Spleen (tissue), 13 donors: ENCODE data around the gene VPS8. TPM values are rescaled to one million over a fixed set of nuclear protein-coding genes. Genes with fewer than 3 reads are reported as not detected.

Experiments
- DNase-seq: peaks from one replicate; pipeline ENCODE4 v3.0.0-alpha.2; 2020
- H3K27ac ChIP-seq, 8 donors: fragments of 200-600 bp; sonication (generic) in 7 of 8; 1 replicate in 4 of 8; 2 replicates in 4 of 8; pipeline versions ENCODE4 v1.5.0 to v1.8.0; 2016 to 2021; ENCODE audit warnings: inconsistent platforms in 4 of 8, mild to moderate bottlenecking in 4 of 8, moderate library complexity in 1 of 8
- H3K27me3 ChIP-seq, 7 donors: fragments of 200-600 bp; sonication (generic) in 6 of 7; replicated peaks in 1 of 7; 1 replicate in 4 of 7; 2 replicates in 3 of 7; pipeline versions ENCODE4 v1.5.0 to v1.8.0; 2016 to 2021; ENCODE audit warnings: inconsistent platforms in 3 of 7, mild to moderate bottlenecking in 1 of 7
- H3K36me3 ChIP-seq, 6 donors: fragments of 200-600 bp; sonication (generic) in 5 of 6; 1 replicate in 4 of 6; 2 replicates in 2 of 6; pipeline versions ENCODE4 v1.5.0 to v1.8.0; 2016 to 2021; ENCODE audit warnings: inconsistent platforms in 2 of 6
- H3K4me1 ChIP-seq, 6 donors: fragments of 200-600 bp; sonication (generic) in 5 of 6; 1 replicate in 3 of 6; 2 replicates in 3 of 6; pipeline versions ENCODE4 v1.5.0 to v1.8.0; 2016 to 2021; ENCODE audit warnings: inconsistent platforms in 3 of 6
- H3K4me3 ChIP-seq, 8 donors: fragments of 200-600 bp; sonication (generic) in 7 of 8; 1 replicate in 4 of 8; 2 replicates in 4 of 8; pipeline versions ENCODE4 v1.5.0 to v1.8.0; 2016 to 2021; ENCODE audit warnings: inconsistent platforms in 4 of 8, mild to moderate bottlenecking in 4 of 8, moderate library complexity in 2 of 8
- H3K9me3 ChIP-seq, 8 donors: fragments of 200-600 bp; sonication (generic) in 7 of 8; 1 replicate in 4 of 8; 2 replicates in 4 of 8; pipeline versions ENCODE4 v1.5.0 to v1.8.0; 2016 to 2021; ENCODE audit warnings: inconsistent platforms in 4 of 8
- CTCF ChIP-seq, 11 experiments: fragments of 200-600 bp in 7 of 11; fragments of 450-650 bp in 4 of 11; sonication (generic) in 4 of 11; IDR thresholded peaks in 8 of 11; conservative IDR thresholded peaks in 3 of 11; 1 replicate in 7 of 11; 2 replicates in 4 of 11; pipeline versions ENCODE4 v1.4.0 to v1.8.0; 2016 to 2021; ENCODE audit warnings: antibody characterized with exemption in 11 of 11, inconsistent platforms in 4 of 11, mild to moderate bottlenecking in 1 of 11
- POLR2A ChIP-seq, 3 donors: fragments of 450-650 bp; IDR thresholded peaks; one replicate each; pipeline ENCODE4 v1.5.1; 2017; ENCODE audit warnings: antibody characterized with exemption in 3 of 3, mild to moderate bottlenecking in 1 of 3
- POLR2AphosphoS5 ChIP-seq, 3 donors: sonication (generic); formaldehyde crosslinking; IDR thresholded peaks; one replicate each; pipeline ENCODE4 v1.5.1; 2017; ENCODE audit warnings: antibody characterized with exemption in 3 of 3
- WGBS, 5 donors: extraction: QIAGEN DNeasy Blood & Tissue Kit in 3 of 5; methylation state at CpG; one replicate each; pipeline versions ENCODE4 v1.1.5 to v1.1.7; 2013 to 2018; 5-methylcytosine and 5-hydroxymethylcytosine counted together
- intact Hi-C: fragments of 100-400 bp; cut with DNase I; formaldehyde crosslinking; loops from one replicate; pipeline ENCODE4 v1.15.0; 2023; ENCODE audit warnings: low total_unique reads
- long read RNA-seq, 2 donors: transcript quantifications; one replicate each; lab custom pipeline, GENCODE V29; 2026
- polyA plus RNA-seq, 3 donors: library from polyadenylated mRNA; stranded (reverse); fragments of 200-250 nt; gene quantifications; one replicate each; pipeline ENCODE4 v1.2.1, GENCODE V29; 2013
- total RNA-seq, 7 donors: library from RNA; depleted of rRNA in 3 of 7; stranded (reverse); fragments of >200 nt in 3 of 7; fragmentation: NEBNext Ultra II Directional in 4 of 7; extraction: Animal tissue kit (Norgen Biotek cat#: 25700) in 4 of 7; gene quantifications; one replicate each; pipeline versions ENCODE4 v1.1.0 to v1.2.1, GENCODE V29; 2016 to 2021
- donor health status: healthy with polysubstance abuse.
- donor health status: DM: no; HTN: no; CAD: no; lungs with moderate emphysema.
- donor health status: DM: no; HTN: no; CAD: no.
- donor health status: Bipolar disorder and iron deficiency.
- donor health status: healthy.
- donor health status: DM: no; HTN: no; CAD: no.
- donor health status: DM: yes; HTN: yes; CAD: no.

The VPS8 gene
- total RNA-seq (100 to 1,000 TPM in 5 of 7 donors, 10 to 100 TPM in 2; 88.6 to 169 (median 109) TPM), polyA plus RNA-seq (10 to 100 TPM in 2 of 3 donors, 1 to 10 TPM in 1; 9.1 to 12.0 (median 11.6) TPM)
- long read RNA-seq, donor 1, partial matches to known transcripts = 0 of 1 reads
- long read RNA-seq, donor 1, other reads (novel, unspliced or antisense) = 0 of 1 reads
- long read RNA-seq, donor 2, partial matches to known transcripts = 0 of 1 reads
- long read RNA-seq, donor 2, other reads (novel, unspliced or antisense) = 0 of 1 reads

- 0 to 1% (median 0%) methylated on average over 49 to 50 of the region's 50 CpGs for WGBS, 5 donors
- intact Hi-C loops = no loop called here
These were observed at the start of gene VPS8 for GRCh38 chr3:184811999-184812661. Gene VPS8 (plus strand): TSS chr3:184812166. CDS start chr3:184824633, 12,467 bp downstream.

GRCh38 chr3:184764191-184764590 lies 47.8 kb upstream of the VPS8 start:
- H3K27me3 ChIP-seq = peaks cover 0 to 8% (median 0%) of the 10 kb centered on the region in 7 donors

More at GRCh38 chr3:184811999-184812661, at the start of gene VPS8:
- peaks cover 0 to 16% (median 6%) of the 10 kb centered on the region in 6 donors for H3K36me3 ChIP-seq
- H3K27ac ChIP-seq = peak within 1 kb of the TSS; percentile 82 to 94 (median 90)
- peak; percentile 99 for DNase-seq
- no peaks in the 10 kb centered on the region for H3K9me3 ChIP-seq
- no peaks in the 10 kb centered on the region for H3K27me3 ChIP-seq
- H3K4me3 ChIP-seq = peak within 1 kb of the TSS; percentile 62 to 94 (median 88)
- H3K4me1 ChIP-seq = peaks cover 11 to 58% (median 29%) of the 10 kb centered on the region in 6 donors
- TF ChIP-seq POLR2AphosphoS5 (IDR thresholded peaks at IDR 0.05) (peak; percentile 98 to 99 (median 98)), POLR2A (IDR thresholded peaks at IDR 0.05) (peak in 2 of 3 donors; percentile 67 to 79), CTCF (IDR thresholded peaks at IDR 0.05 in 8 of 11, conservative IDR thresholded peaks at IDR 0.05 in 3 of 11) (peak; percentile 57 to 92 (median 87))

GRCh38 chr3:184765047-184765729 lies 46.8 kb upstream of the VPS8 start:
- TF ChIP-seq CTCF (IDR thresholded peaks at IDR 0.05 in 8 of 11, conservative IDR thresholded peaks at IDR 0.05 in 3 of 11) (no peak), POLR2AphosphoS5 (IDR thresholded peaks at IDR 0.05) (no peak), POLR2A (IDR thresholded peaks at IDR 0.05) (no peak)
- Histone ChIP-seq H3K36me3 (no peaks in the 10 kb centered on the region), H3K4me1 (peaks cover 0 to 29% (median 16%) of the 10 kb centered on the region in 6 donors), H3K9me3 (no peaks in the 10 kb centered on the region), H3K27ac (no peak overlapping the region), H3K4me3 (no peak overlapping the region), H3K27me3 (peaks cover 0 to 8% (median 0%) of the 10 kb centered on the region in 7 donors)
- peak; percentile 41 for DNase-seq
- intact Hi-C loops = no loop called here
- 74 to 87% (median 81%) methylated on average over 10 of the region's 10 CpGs for WGBS, 5 donors

More at GRCh38 chr3:184764191-184764590, 47.8 kb upstream of the VPS8 start:
- no peak overlapping the region for H3K4me3 ChIP-seq
- 92 to 93% (median 93%) methylated on average over 4 of the region's 4 CpGs for WGBS, 5 donors
- no peak for TF ChIP-seq CTCF (IDR thresholded peaks at IDR 0.05 in 8 of 11, conservative IDR thresholded peaks at IDR 0.05 in 3 of 11)
- TF ChIP-seq POLR2A (IDR thresholded peaks at IDR 0.05) = no peak
- TF ChIP-seq POLR2AphosphoS5 (IDR thresholded peaks at IDR 0.05) = no peak
- no peaks in the 10 kb centered on the region for H3K36me3 ChIP-seq
- no peaks in the 10 kb centered on the region for H3K9me3 ChIP-seq
- no peak overlapping the region for H3K27ac ChIP-seq
- H3K4me1 ChIP-seq = peaks cover 0 to 29% (median 16%) of the 10 kb centered on the region in 6 donors
- DNase-seq = peak; percentile 27
- intact Hi-C loops = no loop called here
